ENCODE data around the gene FAM72C.
"Not testable (repeated sequence)": the region's sequence is repeated elsewhere in the genome, so short reads cannot be mapped to it uniquely, and the experiment has no call there.

FAM72C gene

DNA sequence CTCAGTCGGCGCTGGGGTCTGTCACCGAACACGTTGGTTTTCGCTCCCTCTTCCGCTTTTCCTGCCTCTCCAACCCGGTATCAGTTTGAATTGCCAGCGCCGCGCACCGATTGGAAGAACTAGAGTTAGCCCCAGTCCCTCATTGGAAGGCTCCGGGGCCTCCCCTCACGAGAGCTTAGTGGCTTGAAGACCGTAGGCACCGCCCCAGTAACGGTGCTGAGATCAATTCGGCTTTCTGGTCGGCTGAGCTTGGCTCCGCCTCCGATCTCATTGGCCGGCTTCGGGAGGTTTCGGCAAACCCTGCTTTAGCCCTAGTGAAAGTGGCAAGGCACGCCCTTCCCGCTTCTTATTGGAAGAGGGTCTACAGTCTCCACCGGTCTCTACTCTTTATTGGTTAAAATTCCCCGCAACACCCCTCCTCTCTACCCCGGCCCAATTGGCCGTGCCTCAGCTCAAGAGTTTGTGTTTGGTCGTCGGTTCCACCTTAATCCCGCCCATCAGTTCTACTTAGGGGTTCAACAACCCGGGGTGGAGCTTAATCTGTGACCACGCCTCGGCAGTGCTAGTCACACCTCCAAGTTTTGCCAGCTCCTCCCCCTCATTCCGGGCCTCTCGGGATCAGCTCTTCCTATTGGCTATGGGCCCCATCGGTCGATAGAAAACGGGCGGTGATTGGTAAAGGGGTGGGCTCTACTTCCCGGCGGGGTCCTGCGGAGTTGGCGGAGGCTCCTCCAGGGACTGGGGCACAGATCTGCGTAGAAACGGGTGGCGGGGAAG, at the start of gene FAM72C:
FAM72C (minus strand) TSS at position 63 of the 777 bp plus-strand sequence. CDS start 845 bp downstream, outside the sequence.
- not testable (repeated sequence) for DNase-seq (ENCODE audit: low read depth)

DNA sequence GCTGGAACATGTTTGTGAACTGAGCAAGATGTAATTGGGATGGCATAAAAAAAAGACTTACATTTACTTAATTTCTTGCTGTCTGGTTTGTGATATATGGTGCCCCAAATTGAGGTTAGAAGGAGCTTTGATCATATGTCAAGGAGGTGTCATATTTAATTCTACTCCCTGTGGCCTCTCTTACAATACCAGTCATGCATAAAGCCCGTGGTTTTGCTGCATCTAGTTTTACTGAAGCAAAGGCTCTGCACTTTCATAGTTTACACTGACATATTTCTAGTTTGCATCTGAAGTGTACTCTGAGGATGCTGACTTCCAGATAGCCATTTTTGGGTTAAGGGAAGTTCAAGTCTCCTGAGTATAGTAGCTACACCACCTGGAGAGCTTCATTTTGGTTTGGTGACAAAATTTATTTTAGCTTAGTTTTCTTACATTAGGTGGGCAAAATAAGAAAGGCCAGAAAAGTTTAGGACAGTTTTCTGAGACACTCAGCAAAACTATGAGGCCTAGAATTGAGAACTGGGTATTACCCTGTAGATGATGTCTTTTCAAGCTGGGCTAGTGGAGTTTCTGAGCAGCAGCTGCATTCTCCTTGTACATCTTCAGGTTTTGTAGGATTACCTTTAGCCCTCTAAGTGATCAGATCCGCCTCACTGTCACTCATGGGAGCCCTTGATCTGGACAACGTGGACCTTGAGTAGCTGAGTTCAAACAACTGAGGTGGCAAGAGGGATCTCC, 48.4 kb upstream of the FAM72C start:
- DNase-seq (ENCODE audit: low read depth) = not testable (repeated sequence)

DNA sequence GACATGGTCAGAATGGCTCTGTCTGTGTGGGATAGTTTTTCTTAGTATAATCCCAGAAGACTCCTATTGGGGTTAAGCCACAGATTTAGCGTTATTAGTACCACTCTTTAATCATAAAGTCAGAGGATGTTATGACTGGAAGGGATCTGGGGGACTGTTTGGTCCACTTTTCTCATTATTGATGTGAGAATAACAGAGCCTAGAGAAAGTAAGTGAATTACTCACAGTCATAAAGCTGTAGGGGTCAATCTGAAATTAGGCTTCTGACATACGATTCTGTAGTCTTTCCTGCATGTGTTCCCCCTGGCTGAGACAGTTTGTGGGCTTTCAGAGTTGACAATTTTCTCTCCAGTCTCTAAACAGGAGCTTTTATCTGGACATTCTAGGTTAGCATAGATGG, 47.3 kb upstream of the FAM72C start:
- not testable (repeated sequence) for DNase-seq (ENCODE audit: low read depth)

DNA sequence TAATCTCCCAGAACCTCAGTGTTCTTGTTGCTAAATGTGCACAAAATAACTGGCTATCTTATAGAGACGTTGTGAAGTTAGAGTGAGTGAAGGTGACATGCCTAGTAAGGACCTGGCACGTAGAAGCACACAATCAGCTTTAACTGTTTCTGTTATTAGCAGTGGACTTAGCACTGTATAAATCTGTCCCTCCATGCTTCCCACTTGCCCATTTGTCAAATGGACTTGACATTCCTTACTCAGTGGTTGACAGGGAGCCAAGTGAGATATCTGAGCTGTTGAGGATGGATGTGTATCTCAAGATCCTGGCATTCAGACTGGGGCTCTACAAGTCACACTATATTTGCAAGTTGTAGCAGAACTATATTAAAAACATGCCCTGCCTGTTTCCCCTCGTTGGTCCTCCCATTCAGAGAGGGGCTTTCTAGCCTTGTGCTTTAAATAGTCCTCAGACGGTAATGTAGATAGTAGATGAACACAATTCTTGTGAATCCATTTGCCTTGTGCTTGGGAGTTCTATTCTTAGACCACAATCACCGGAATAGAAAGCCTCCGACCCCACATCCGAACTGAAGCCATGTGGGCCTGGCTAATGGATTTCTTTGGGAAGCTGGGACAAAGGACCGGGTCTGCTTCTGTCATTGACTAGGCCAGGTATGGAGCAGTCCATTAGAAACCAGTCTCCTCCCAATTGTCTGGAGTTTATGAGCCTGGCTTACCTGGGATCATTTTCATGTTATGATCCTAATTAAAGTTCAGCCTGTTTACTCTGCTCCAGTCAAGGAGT, 43.6 kb upstream of the FAM72C start:
- not testable (repeated sequence) for DNase-seq (ENCODE audit: low read depth)

DNA sequence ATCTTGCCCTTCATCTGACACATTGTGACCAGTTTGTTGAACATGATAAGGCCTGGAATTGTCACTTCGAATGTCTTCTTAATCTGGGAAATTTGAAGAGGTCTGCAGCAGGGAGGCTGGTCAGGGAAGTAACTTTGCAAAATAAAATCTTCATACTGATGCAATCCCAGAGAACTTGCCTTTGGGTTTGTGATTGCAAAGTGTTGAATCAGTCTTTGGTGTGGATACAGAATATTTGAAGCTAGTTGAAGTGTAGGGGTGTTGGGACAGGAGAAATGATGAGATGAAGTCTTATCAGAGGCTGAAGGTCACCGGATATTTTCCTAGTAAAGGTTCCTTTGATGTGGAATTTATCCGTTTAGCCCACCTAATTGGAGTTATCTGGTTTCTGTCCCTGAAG, 42.7 kb upstream of the FAM72C start:
- DNase-seq (ENCODE audit: low read depth) = not testable (repeated sequence)

DNA sequence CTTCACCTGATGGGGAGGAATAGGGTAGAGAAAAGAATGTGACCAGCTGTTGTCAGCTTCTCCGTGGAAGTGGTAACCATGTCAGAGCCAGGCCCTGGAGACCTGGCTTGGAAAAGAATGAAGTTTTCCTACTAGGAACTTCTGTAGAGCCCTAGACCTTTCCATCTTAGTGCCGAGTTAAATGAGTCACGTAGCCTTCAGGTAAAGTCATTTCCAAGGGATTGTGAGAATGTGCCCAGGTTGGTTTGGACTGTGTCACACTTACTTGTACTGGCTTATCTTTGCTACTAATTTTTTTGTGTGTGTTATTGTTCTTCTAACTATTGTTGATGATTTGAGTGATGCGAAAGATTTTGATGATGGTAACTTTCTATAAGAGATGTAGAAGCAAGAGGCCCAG, 42.3 kb upstream of the FAM72C start:
- DNase-seq (ENCODE audit: low read depth) = not testable (repeated sequence)

DNA sequence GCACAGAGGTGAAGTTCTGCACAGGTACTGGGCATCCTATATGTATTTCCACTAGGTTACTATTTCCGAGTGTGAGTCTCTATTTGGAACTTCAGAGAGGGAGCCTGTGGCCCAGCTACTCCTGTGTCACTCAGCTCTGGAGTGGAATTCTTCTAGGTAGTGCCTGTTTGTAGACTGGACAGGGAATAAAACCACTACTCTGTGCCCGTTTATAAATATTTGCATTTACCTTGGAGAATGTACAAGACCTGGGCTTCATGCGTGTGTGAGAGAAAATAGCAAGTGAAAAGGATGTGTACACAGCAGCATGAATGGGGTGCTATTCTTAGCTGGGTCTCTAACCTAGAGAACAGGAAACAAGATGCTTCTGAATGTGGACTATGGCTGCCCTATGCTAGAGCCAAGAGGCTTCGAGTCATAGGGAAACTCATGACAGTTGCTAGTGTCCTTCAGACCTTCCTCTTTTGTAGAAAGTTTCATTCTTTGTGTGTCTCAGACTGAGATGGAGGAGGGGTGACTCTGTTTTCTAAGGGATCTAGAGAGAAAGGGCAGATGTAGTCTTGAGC, 40.5 kb upstream of the FAM72C start:
- DNase-seq (ENCODE audit: low read depth) = not testable (repeated sequence)

DNA sequence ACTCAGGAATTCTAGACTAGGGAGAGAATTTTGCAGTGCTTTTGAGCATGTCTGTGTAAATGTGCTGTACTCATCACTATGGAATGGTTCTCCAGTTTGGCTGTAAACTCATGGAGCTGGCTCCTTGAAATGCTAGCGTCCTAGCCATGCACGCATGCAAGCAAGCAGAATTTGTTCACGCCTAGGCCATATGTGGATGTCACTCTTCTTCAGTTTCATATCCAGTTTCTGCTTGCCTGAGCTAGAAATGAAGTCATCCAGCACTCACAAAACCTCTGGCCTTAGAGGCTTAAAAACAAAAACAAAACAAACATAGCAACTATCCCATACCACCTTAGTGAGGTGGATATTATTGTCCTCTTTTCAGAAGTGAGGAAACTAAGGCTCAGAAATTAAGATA, 37.6 kb upstream of the FAM72C start:
- not testable (repeated sequence) for DNase-seq (ENCODE audit: low read depth)

DNA sequence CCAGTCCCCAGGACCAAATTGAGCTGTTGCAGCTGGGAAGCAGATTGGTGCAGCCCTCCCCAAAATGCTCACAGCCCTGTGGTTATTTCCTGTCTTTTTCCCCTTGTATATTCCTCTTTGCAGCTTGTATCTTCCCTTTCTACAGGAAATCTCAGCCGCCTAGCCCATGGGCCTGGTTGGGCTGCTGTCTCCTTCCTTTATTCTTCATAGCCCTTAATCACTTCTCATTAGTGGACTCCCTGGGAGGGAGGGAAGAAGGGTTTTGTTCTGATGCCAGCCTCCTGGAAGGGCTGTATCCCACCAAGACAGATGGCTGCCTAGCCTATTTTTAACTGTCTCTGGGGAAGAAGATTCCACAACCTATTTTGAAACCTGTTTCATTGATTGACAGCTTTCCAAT, 32.5 kb upstream of the FAM72C start:
- not testable (repeated sequence) for DNase-seq (ENCODE audit: low read depth)

DNA sequence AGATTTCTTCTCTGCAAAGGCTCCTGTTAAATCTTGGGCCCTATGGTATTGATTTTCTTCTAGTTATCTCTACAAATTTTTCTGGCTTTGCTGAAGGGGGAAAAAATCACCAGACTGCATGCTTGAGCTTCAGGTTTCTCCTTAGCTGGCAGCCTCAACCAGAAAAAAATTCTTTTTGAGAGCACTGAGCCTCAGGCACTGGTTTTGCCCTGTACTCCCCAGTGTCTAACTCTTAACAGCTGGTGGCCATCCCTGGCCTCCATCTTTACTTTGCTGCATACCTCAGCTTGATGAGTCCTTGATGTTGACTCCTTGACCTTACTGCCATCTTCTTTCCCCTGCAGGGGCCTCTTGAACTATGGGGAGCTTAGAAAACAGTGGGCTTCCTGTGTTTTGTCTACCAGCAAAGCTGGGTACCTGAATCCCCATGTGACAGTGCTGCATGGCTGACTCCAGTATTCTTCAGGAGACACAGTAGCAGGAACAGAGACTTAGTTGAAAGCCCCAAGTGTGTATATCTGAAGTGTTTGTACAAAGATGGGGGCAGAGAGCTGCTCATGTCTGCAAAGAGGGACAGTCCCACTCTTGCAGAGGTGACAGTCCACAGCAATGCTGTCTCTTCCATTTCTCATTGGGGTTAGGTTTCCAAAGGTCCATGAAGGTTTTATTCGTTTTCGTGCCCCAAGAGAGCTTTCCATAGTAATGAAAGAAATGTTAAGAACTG, 31.7 kb upstream of the FAM72C start:
- DNase-seq (ENCODE audit: low read depth) = not testable (repeated sequence)

DNA sequence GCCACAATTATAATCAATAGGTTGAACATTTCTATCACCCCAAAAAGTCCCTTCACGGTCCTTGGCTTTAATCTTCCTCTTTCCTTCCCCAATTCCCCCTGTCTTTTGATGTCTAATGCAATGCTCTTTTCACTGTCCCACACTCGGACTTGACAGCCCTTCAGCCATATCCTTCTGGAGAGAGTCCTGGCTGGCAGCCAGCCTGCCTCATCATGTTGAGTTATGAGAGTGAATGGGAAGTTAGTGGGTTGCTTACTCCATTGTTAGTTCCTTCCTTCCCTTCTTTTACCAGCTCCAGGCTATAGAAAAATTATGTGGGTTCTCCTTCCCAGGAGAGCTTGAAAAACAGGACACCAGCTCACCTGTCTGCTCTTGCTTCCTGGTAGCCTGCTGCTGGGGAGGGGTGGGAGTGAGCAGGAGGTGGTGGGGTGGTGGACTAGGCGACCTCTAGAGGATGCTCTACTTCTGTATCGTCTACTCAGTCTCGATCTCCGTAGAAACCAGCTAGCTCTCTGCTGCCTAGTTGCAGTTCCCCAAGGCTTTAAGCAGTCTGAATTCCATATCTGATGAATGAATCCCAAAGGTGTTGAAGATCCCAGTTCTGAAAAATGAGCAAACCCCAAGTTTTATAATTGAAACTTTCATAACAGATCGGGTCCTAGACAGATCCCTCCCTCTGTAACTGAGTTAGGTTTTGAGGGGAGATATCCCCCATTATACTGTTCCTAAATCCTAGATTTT, 30.5 kb upstream of the FAM72C start:
- not testable (repeated sequence) for DNase-seq (ENCODE audit: low read depth)

DNA sequence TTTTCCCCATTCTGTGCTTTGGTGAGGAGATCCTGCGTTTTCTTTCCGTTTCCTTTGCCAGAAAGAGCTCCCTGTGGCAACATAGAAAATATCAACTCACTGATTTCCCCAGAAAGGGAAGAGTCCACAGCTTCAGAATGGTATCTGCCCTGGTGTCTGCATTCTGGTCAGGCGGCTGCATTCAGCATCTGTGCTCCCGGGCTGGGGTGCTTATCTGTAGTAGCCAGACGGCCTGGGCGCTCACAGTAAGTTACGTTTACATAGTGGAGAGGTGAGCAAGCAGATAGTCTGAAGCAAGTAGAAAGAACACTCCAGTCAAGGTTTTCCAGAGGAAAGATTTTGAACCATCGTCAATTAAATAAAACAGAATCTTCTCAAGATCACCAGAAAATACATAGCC, 29.3 kb upstream of the FAM72C start:
- DNase-seq (ENCODE audit: low read depth) = not testable (repeated sequence)

DNA sequence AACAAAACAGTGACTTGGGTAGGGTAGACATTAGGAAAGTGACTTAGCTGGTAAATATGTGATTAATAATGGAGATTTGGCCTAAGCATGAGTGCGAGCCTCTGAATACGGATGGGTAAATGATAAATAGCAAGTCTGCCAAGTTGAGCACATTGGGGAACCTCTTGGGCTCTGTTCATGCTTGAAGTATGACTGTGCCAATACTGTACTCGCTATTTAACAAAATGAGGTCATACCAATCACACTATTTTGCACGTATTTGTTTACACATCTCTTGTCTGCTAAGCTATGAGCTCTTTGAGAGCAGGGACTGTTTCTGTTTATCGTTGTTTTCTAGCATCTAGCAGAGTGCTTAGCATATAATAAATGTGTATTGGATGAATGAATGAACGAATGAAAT, 24.2 kb upstream of the FAM72C start:
- DNase-seq (ENCODE audit: low read depth) = not testable (repeated sequence)

DNA sequence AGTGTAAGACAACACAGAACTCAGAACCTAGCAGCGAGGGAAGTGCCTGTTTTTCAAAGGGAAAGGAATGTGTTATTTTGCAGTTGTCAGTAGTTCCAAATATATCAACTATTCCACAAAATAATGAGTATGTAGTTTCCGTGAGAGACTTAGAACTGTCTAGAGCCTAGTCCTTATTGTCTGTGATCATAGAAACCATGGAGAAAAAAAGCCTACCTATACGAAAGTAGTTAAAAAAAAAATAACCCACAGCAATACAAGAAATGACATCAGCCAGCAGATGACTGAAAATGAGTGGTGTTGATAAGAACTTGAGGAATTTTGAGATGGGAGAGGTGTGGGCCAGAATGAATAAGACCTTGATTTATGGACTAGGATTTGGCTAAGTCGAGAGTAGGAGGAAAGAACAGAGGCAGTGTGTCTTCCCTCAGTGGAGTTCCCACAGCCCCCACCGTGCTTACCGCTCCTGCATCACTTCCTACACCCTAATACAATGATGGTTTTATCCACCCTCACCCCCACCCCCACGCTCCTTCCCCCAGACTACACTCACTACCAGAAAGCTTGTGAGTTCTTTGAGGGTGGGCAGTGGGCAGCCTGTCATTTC, 21.6 kb upstream of the FAM72C start:
- not testable (repeated sequence) for DNase-seq (ENCODE audit: low read depth)

DNA sequence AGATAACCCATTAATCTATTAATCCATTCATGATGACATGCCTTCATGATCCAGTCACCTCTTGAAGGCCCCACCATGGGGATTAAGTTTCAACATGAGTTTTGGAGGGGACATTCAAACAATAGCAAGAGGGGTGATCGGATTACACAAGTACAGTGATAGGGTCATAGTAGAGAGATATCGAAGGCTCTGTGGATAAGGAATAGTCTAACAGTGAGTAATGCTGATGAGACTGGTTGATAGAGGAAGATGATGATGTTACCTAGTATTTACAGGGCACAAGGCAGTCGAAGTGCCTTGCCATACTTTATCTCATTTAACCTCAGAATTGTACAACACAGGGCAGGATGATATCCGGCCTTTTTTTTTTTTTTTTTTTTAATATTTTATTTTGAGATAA, 18.9 kb upstream of the FAM72C start:
- not testable (repeated sequence) for DNase-seq (ENCODE audit: low read depth)

DNA sequence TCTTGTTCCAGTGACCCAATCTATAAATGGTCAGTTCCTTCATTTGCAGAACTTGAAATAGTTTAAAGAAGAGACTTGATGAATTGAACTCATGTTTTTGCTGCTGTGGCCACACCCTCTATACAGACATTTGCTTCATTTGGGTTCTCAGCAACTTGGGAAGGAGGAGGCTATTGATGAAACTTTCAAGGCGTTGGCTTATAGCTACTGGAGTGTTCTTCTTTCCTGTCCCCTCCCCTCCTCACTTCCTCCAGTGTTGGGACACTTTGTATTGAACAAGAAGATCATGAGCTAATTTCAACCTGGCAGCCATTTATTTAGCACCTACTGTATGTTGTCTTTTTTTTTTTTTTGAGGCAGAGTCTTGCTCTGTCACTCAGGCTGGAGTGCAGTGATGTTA, 17.9 kb upstream of the FAM72C start:
- not testable (repeated sequence) for DNase-seq (ENCODE audit: low read depth)

DNA sequence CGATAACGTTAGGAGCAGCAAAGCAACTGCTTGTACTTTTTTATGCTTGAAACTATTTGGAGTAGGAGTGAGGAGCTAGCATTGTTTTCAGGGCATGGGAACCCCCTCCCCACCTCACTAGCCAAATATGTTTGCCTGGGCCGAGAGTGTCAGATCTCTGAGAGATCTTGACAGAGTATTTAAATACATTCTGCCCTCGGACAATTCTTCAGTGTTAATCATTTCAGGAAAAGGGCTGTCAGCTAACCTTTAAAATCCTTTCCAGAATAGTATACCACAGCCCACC, 17.6 kb upstream of the FAM72C start:
- not testable (repeated sequence) for DNase-seq (ENCODE audit: low read depth)

DNA sequence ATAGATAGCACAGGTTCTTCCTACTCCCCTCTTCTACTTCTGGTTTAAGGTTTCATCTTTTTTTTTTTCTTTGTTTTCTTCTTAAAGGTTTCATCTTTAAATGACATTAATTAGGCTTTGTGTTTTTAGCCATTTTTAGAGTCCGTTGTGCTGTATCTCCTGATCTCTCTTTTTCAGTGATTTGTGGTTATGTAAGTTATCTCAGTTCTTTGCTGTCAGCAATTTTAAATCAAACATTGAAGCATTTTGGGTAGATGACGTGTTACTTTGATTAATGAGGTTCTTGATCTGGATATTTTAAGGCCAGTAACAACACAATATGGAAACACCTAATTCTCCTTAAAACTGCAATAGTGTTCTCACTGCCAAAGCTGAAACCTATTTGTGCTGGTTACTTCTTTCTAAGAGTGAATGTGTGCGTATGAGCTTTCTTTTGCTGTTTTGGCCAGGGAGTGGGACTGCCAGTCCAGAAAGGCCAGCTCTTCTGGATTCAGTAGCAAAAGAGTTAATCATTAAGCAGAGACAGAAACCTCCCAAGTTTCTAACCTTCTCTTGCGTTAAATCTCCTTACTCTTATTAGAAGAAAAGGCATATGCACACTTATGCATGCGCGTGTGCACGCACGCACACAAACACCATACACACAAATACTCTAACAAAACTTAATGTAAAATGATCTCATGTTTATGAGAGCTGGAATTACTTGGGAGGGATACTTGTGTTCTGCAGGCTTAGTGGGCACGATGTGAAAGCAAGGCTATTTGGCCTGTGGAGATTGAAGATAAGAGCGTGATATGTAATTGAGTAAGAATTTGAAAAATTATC, 17.0 kb upstream of the FAM72C start:
- DNase-seq (ENCODE audit: low read depth) = not testable (repeated sequence)

DNA sequence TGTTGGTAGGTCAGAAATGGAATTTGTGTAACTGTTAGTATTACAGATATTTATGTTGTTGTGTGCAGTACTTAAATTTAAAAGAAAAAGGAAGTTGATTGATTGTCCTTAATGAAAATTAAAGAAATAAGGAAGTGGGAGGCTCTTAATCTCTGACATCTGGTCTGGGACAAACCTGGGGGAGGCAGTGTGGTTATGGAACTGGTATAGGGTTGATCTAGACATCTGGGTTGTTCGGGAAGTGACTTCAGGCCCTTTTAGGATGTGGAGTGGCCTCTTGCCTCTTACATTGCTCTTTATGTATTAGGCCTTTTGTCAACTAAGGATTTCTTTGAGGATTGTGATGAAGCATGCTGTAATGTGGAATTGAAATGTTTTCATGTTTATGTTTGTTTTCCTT, 16.1 kb upstream of the FAM72C start:
- not testable (repeated sequence) for DNase-seq (ENCODE audit: low read depth)
